HepG2 (cell line): ENCODE results near the gene NDRG3. TPM values are rescaled to one million over a fixed set of nuclear protein-coding genes. Genes with fewer than 3 reads are reported as not detected.

Experiments
- KDM5B ChIP-seq: sonication (generic); formaldehyde crosslinking; IDR thresholded peaks from 2 replicates; pipeline ENCODE4 v1.4.0; 2020; ENCODE audit warnings: missing genetic modification reagents, mild to moderate bottlenecking, borderline replicate concordance
- KLF15 ChIP-seq: sonication (generic); formaldehyde crosslinking; IDR thresholded peaks from 2 replicates; pipeline ENCODE4 v1.8.1; 2023; ENCODE audit warnings: borderline replicate concordance, mild to moderate bottlenecking, inconsistent platforms, missing genetic modification reagents, mixed read lengths
- LCORL ChIP-seq, 2 experiments: fragments of 450-650 bp in 1 of 2; sonication (generic) in 1 of 2; formaldehyde crosslinking in 1 of 2; IDR thresholded peaks; 2 replicates each; pipeline versions ENCODE4 v1.5.0 to v1.6.1; 2017 to 2020; ENCODE audit warnings: antibody characterized with exemption in 1 of 2, missing genetic modification reagents in 1 of 2
- MBNL3 ChIP-seq: fragments of 250-450 bp; sonication (Bioruptor Pico); conservative IDR thresholded peaks from 2 replicates; pipeline ENCODE4 v1.8.0; 2022; ENCODE audit warnings: mild to moderate bottlenecking, inconsistent platforms
- MXD1 ChIP-seq: sonication (generic); formaldehyde crosslinking; IDR thresholded peaks from 2 replicates; pipeline ENCODE4 v1.4.0; 2020; ENCODE audit warnings: mild to moderate bottlenecking, missing genetic modification reagents
- NFYC ChIP-seq: IDR thresholded peaks from 2 replicates; pipeline ENCODE4 v1.6.1; 2016; ENCODE audit warnings: missing genetic modification reagents, missing compliant biosample characterization
- PRMT3 ChIP-seq: sonication (generic); formaldehyde crosslinking; IDR thresholded peaks from 2 replicates; pipeline ENCODE4 v1.8.1; 2022; ENCODE audit warnings: low read depth, mild to moderate bottlenecking, moderate library complexity, missing genetic modification reagents, borderline replicate concordance
- REST ChIP-seq, 2 experiments: IDR thresholded peaks; 2 replicates each; pipeline ENCODE4 v1.6.1; 2011 to 2012; ENCODE audit warnings: low read length in 2 of 2, borderline replicate concordance in 1 of 2, low read depth in 1 of 2, mild to moderate bottlenecking in 1 of 2, moderate library complexity in 1 of 2
- SNAI1 ChIP-seq: sonication (generic); formaldehyde crosslinking; IDR thresholded peaks from 2 replicates; pipeline ENCODE4 v1.5.0; 2020; ENCODE audit warnings: mild to moderate bottlenecking, missing genetic modification reagents, borderline replicate concordance
- SNAPC2 ChIP-seq: sonication (generic); formaldehyde crosslinking; IDR thresholded peaks from 2 replicates; pipeline ENCODE4 v1.8.1; 2022; ENCODE audit warnings: mild to moderate bottlenecking, missing genetic modification reagents
- SP1 ChIP-seq, 2 experiments: fragments of 450-650 bp in 1 of 2; sonication (generic) in 1 of 2; formaldehyde crosslinking in 1 of 2; IDR thresholded peaks; 2 replicates each; pipeline versions ENCODE4 v1.4.0 to v1.6.1; 2016 to 2020; ENCODE audit warnings: missing genetic modification reagents in 1 of 2
- THRA ChIP-seq: sonication (generic); formaldehyde crosslinking; IDR thresholded peaks from 2 replicates; pipeline ENCODE4 v1.4.0; 2020; ENCODE audit warnings: missing genetic modification reagents, borderline replicate concordance
- YEATS4 ChIP-seq: sonication (generic); formaldehyde crosslinking; IDR thresholded peaks from 2 replicates; pipeline ENCODE4 v1.4.0; 2020; ENCODE audit warnings: missing genetic modification reagents, borderline replicate concordance
- ZBTB44 ChIP-seq: sonication (generic); formaldehyde crosslinking; IDR thresholded peaks from 2 replicates; pipeline ENCODE4 v1.4.0; 2020; ENCODE audit warnings: missing genetic modification reagents
- ZFP36L2 ChIP-seq: sonication (generic); formaldehyde crosslinking; IDR thresholded peaks from 2 replicates; pipeline ENCODE4 v1.4.0; 2020; ENCODE audit warnings: missing genetic modification reagents
- ZNF20 ChIP-seq: sonication (generic); formaldehyde crosslinking; IDR thresholded peaks from 2 replicates; pipeline ENCODE4 v1.4.0; 2020; ENCODE audit warnings: mild to moderate bottlenecking, moderate library complexity, missing genetic modification reagents
- ZXDC ChIP-seq: sonication (generic); formaldehyde crosslinking; IDR thresholded peaks from 2 replicates; pipeline ENCODE4 v1.5.0; 2020; ENCODE audit warnings: mild to moderate bottlenecking, missing genetic modification reagents
- polyA plus RNA-seq, 8 experiments: library from polyadenylated mRNA; depleted of rRNA in 3 of 8; stranded (reverse) in 7 of 8; unstranded in 1 of 8; fragments of >200 nt; fragmentation: Illumina TruSeq in 4 of 8; extraction: Trizol in 4 of 8; gene quantifications; 2 replicates each; pipeline versions ENCODE4 v1.2.1 to v1.2.3, GENCODE V29; 2011 to 2016; ENCODE audit warnings: low read depth in 4 of 8, missing spikeins in 1 of 8, mixed read lengths in 1 of 8; ENCODE audit not compliant: insufficient read depth in 1 of 8
- total RNA-seq, 5 experiments: library from RNA; depleted of rRNA; stranded (reverse); fragments of >200 nt; fragmentation: Illumina TruSeq; extraction: Trizol; gene quantifications; 2 replicates each; pipeline ENCODE4 v1.2.3, GENCODE V29; 2016; ENCODE audit warnings: low read depth in 1 of 5

Gene NDRG3
- total and polyA plus RNA-seq, 2 of the 13 experiments (the other 11 are each of a cell fraction or from before 2014, with no cell fraction given), result 36.0 to 40.5 TPM

GRCh38 chr20:36773597-36774390 lies 27.9 kb upstream of the NDRG3 start, which contains the start of gene DSN1 (continued):
- TF ChIP-seq ZNF20, result peak; percentile 90
- 0 out of 2 replicates have a peak, but pooled peaks have one; percentile 93 for TF ChIP-seq SNAPC2 (CRISPR knock-in tag)
- no peak for TF ChIP-seq MBNL3
- TF ChIP-seq KDM5B (CRISPR knock-in tag), result peak; percentile 94
- TF ChIP-seq THRA (CRISPR knock-in tag), result no peak; the same call in 1 of the 2 replicates
- TF ChIP-seq PRMT3 (CRISPR knock-in tag), result peak; percentile 22; the same call in 1 of the 2 replicates
- 0 out of 2 replicates have a peak, but pooled peaks have one; percentile 21 for TF ChIP-seq ZBTB44 (CRISPR knock-in tag)
- TF ChIP-seq KLF15, result no peak; the same call in 1 of the 2 replicates
- TF ChIP-seq YEATS4 (CRISPR knock-in tag), result peak; percentile 100
- TF ChIP-seq SP1 (IDR thresholded peaks at IDR 0.05), result no peak
- TF ChIP-seq SP1 (CRISPR knock-in tag; IDR thresholded peaks at IDR 0.05), result peak; percentile 65
- peak; percentile 51 for TF ChIP-seq NFYC
- no peak; the same call in 1 of the 2 replicates for TF ChIP-seq ZFP36L2 (CRISPR knock-in tag)
- TF ChIP-seq REST (IDR thresholded peaks at IDR 0.05; ENCODE audit: borderline replicate concordance in 1 of 2, low read depth in 1 of 2, low read length in 2 of 2), result peak in 1 of 2 experiments; percentile 64; a peak in 2 of 4 replicates
- TF ChIP-seq SNAI1 (CRISPR knock-in tag), result peak; percentile 97
- TF ChIP-seq LCORL (IDR thresholded peaks at IDR 0.05), result no peak
- no peak; the same call in 1 of the 2 replicates for TF ChIP-seq LCORL (CRISPR knock-in tag; IDR thresholded peaks at IDR 0.05)
- peak; percentile 90 for TF ChIP-seq MXD1 (CRISPR knock-in tag)
- TF ChIP-seq ZXDC (CRISPR knock-in tag), result no peak
